Stimulated activated CD4-positive, alpha-beta T cell treated with anti-CD3 and anti-CD28 coated beads, Interleukin-2, amount 100 ng/mL, for 4 hours (primary cell): ENCODE results near the gene CCDC50.

Source experiments
- DNase-seq: peaks from one replicate; pipeline ENCODE4 v3.0.0-alpha.2; 2020; ENCODE audit warnings: low read depth

Gene CCDC50

GRCh38 chr3:191316876-191317603 lies 12.2 kb upstream of the CCDC50 start:
- DNase-seq = no peak

GRCh38 chr3:191320316-191320715 lies 8.9 kb upstream of the CCDC50 start:
- DNase-seq = no peak

GRCh38 chr3:191321019-191321767 lies 8.0 kb upstream of the CCDC50 start:
- no peak for DNase-seq

GRCh38 chr3:191324936-191325335 lies 4.3 kb upstream of the CCDC50 start:
- no peak for DNase-seq

- DNase-seq = no peak
Measured at GRCh38 chr3:191327526-191327925, 1.7 kb upstream of the CCDC50 start.

- no peak for DNase-seq
Measured at GRCh38 chr3:191328383-191328961, 722 bp upstream of the CCDC50 start.

GRCh38 chr3:191329654-191330529 lies 698 bp downstream of the CCDC50 start, which contains the start of gene UTS2B:
Gene UTS2B (minus strand): TSS chr3:191330526. CDS start chr3:191282189, 48,337 bp downstream.
- no peak for DNase-seq

GRCh38 chr3:191330530-191331048 lies 1.4 kb downstream of the CCDC50 start:
- DNase-seq = no peak

GRCh38 chr3:191331388-191331787 lies 2.2 kb downstream of the CCDC50 start:
- no peak for DNase-seq

- DNase-seq = no peak
Measured at GRCh38 chr3:191333298-191333880, 4.2 kb downstream of the CCDC50 start.

GRCh38 chr3:191334346-191334893 lies 5.2 kb downstream of the CCDC50 start:
- DNase-seq = no peak

GRCh38 chr3:191336833-191337232 lies 7.6 kb downstream of the CCDC50 start:
- no peak for DNase-seq

GRCh38 chr3:191338177-191338488 lies 8.9 kb downstream of the CCDC50 start:
- DNase-seq = no peak

- DNase-seq = no peak
Measured at GRCh38 chr3:191339316-191339917, 10.2 kb downstream of the CCDC50 start.

- no peak for DNase-seq
Measured at GRCh38 chr3:191340351-191340750, 11.2 kb downstream of the CCDC50 start.

GRCh38 chr3:191340966-191341365 lies 11.8 kb downstream of the CCDC50 start:
- DNase-seq = no peak

GRCh38 chr3:191342006-191342405 lies 12.8 kb downstream of the CCDC50 start:
- DNase-seq = no peak

GRCh38 chr3:191342411-191342810 lies 13.2 kb downstream of the CCDC50 start:
- DNase-seq = no peak

GRCh38 chr3:191343115-191343514 lies 13.9 kb downstream of the CCDC50 start:
- no peak for DNase-seq

- no peak for DNase-seq
Measured at GRCh38 chr3:191343913-191344312, 14.7 kb downstream of the CCDC50 start.

- no peak for DNase-seq
Measured at GRCh38 chr3:191345334-191345733, 16.1 kb downstream of the CCDC50 start.
